Immature natural killer cell (primary cell): ENCODE data around the gene RCOR1. TPM values are rescaled to one million over a fixed set of nuclear protein-coding genes. Genes with fewer than 3 reads are reported as not detected.
"Not testable (repeated sequence)": the region's sequence is repeated elsewhere in the genome, so short reads cannot be mapped to it uniquely, and the experiment has no call there.

Experiments used
- DNase-seq, 3 donors: peaks; one replicate each; pipeline ENCODE4 v3.0.0; 2022; ENCODE audit warnings: mixed read lengths in 1 of 3
- H3K27ac Mint-ChIP-seq, 6 donors: one replicate each; pipeline ENCODE4 v1.8.0; 2020; ENCODE audit warnings: mixed read lengths in 6 of 6, mild to moderate bottlenecking in 5 of 6, inconsistent platforms in 4 of 6, moderate library complexity in 3 of 6
- H3K27me3 Mint-ChIP-seq, 3 donors: one replicate each; pipeline ENCODE4 v1.8.0; 2020 to 2021; ENCODE audit warnings: low read depth in 3 of 3, mild to moderate bottlenecking in 3 of 3, mixed read lengths in 3 of 3, moderate library complexity in 3 of 3, inconsistent platforms in 1 of 3
- H3K36me3 Mint-ChIP-seq, 3 donors: one replicate each; pipeline ENCODE4 v1.8.0; 2020; ENCODE audit warnings: mixed read lengths in 3 of 3, inconsistent platforms in 2 of 3, mild to moderate bottlenecking in 2 of 3
- H3K4me1 Mint-ChIP-seq, 2 donors: one replicate each; pipeline ENCODE4 v1.8.0; 2020; ENCODE audit warnings: inconsistent platforms in 2 of 2, mild to moderate bottlenecking in 2 of 2, mixed read lengths in 2 of 2, moderate library complexity in 1 of 2
- H3K4me3 Mint-ChIP-seq, 5 donors: one replicate each; pipeline ENCODE4 v1.8.0; 2020; ENCODE audit warnings: mild to moderate bottlenecking in 5 of 5, mixed read lengths in 5 of 5, inconsistent platforms in 3 of 5, moderate library complexity in 3 of 5
- H3K9me3 Mint-ChIP-seq, 6 donors: one replicate each; pipeline ENCODE4 v1.8.0; 2020; ENCODE audit warnings: mild to moderate bottlenecking in 6 of 6, mixed read lengths in 6 of 6, inconsistent platforms in 4 of 6, moderate library complexity in 3 of 6
- polyA plus RNA-seq, 3 donors: library from polyadenylated mRNA; unstranded; fragments of 300-500 nt; fragmentation: Illumina TruSeq; gene quantifications; one replicate each; pipeline ENCODE4 v1.2.3, GENCODE V29; 2021

RCOR1 gene
- polyA plus RNA-seq, 3 donors from 2014 or later = 0.23 to 0.63 (median 0.24) TPM

- H3K36me3 Mint-ChIP-seq = no peaks in the 10 kb centered on the region
- no peaks in the 10 kb centered on the region for H3K9me3 Mint-ChIP-seq
- peaks cover 0 to 2% of the 10 kb centered on the region in 2 donors for H3K4me1 Mint-ChIP-seq
- H3K27me3 Mint-ChIP-seq = no peaks in the 10 kb centered on the region
- no peak for DNase-seq
- no peak overlapping the region for H3K4me3 Mint-ChIP-seq
- H3K27ac Mint-ChIP-seq = no peak overlapping the region
These were observed 33.9 kb upstream of the RCOR1 start for GRCh38 chr14:102558556-102558955.

GRCh38 chr14:102560458-102561261 lies 31.8 kb upstream of the RCOR1 start:
- H3K36me3 Mint-ChIP-seq = no peaks in the 10 kb centered on the region
- peaks cover 0 to 4% (median 3%) of the 10 kb centered on the region in 3 donors for H3K27me3 Mint-ChIP-seq
- no peak overlapping the region for H3K27ac Mint-ChIP-seq
- H3K9me3 Mint-ChIP-seq = no peaks in the 10 kb centered on the region
- no peak overlapping the region for H3K4me3 Mint-ChIP-seq
- H3K4me1 Mint-ChIP-seq = no peaks in the 10 kb centered on the region
- DNase-seq = no peak

- Mint-ChIP-seq H3K36me3 (no peaks in the 10 kb centered on the region), H3K27me3 (peaks cover 0 to 6% (median 3%) of the 10 kb centered on the region in 3 donors), H3K4me3 (no peak overlapping the region), H3K4me1 (peaks cover 10 to 14% of the 10 kb centered on the region in 2 donors), H3K27ac (no peak overlapping the region), H3K9me3 (no peaks in the 10 kb centered on the region)
- no peak for DNase-seq
These were observed 27.0 kb upstream of the RCOR1 start for GRCh38 chr14:102565331-102565887.

- no peak overlapping the region for H3K27ac Mint-ChIP-seq
- no peaks in the 10 kb centered on the region for H3K9me3 Mint-ChIP-seq
- H3K4me1 Mint-ChIP-seq = peaks cover 10 to 14% of the 10 kb centered on the region in 2 donors
- no peak overlapping the region for H3K4me3 Mint-ChIP-seq
- peaks cover 0 to 6% (median 3%) of the 10 kb centered on the region in 3 donors for H3K27me3 Mint-ChIP-seq
- H3K36me3 Mint-ChIP-seq = no peaks in the 10 kb centered on the region
- no peak for DNase-seq
These were observed 26.5 kb upstream of the RCOR1 start for GRCh38 chr14:102565959-102566358.

GRCh38 chr14:102568115-102568614 lies 24.3 kb upstream of the RCOR1 start:
- Mint-ChIP-seq H3K9me3 (no peaks in the 10 kb centered on the region), H3K27ac (peak overlapping the region in 3 of 6 donors; percentile 48 to 85 (median 60)), H3K36me3 (no peaks in the 10 kb centered on the region), H3K4me1 (peaks cover 10 to 14% of the 10 kb centered on the region in 2 donors), H3K27me3 (peaks cover 0 to 6% (median 5%) of the 10 kb centered on the region in 3 donors), H3K4me3 (peak overlapping the region in 4 of 5 donors; percentile 20 to 69 (median 56))
- peak in 1 of 3 donors; percentile 17 for DNase-seq

- DNase-seq = no peak
- H3K27ac Mint-ChIP-seq = no peak overlapping the region
- peaks cover 3 to 5% (median 5%) of the 10 kb centered on the region in 3 donors for H3K27me3 Mint-ChIP-seq
- H3K4me3 Mint-ChIP-seq = no peak overlapping the region
- H3K4me1 Mint-ChIP-seq = peaks cover 11 to 14% of the 10 kb centered on the region in 2 donors
- no peaks in the 10 kb centered on the region for H3K36me3 Mint-ChIP-seq
- no peaks in the 10 kb centered on the region for H3K9me3 Mint-ChIP-seq
These were observed 22.0 kb upstream of the RCOR1 start for GRCh38 chr14:102570334-102570995.

GRCh38 chr14:102571043-102571442 lies 21.4 kb upstream of the RCOR1 start:
- Mint-ChIP-seq H3K4me3 (no peak overlapping the region), H3K9me3 (no peaks in the 10 kb centered on the region), H3K36me3 (no peaks in the 10 kb centered on the region), H3K4me1 (peaks cover 11 to 14% of the 10 kb centered on the region in 2 donors), H3K27me3 (peaks cover 3 to 5% (median 5%) of the 10 kb centered on the region in 3 donors), H3K27ac (no peak overlapping the region)
- DNase-seq = no peak

- no peaks in the 10 kb centered on the region for H3K9me3 Mint-ChIP-seq
- H3K4me3 Mint-ChIP-seq = no peak overlapping the region
- peaks cover 11 to 14% of the 10 kb centered on the region in 2 donors for H3K4me1 Mint-ChIP-seq
- no peaks in the 10 kb centered on the region for H3K36me3 Mint-ChIP-seq
- peaks cover 3 to 5% (median 5%) of the 10 kb centered on the region in 3 donors for H3K27me3 Mint-ChIP-seq
- DNase-seq = no peak
- H3K27ac Mint-ChIP-seq = no peak overlapping the region
These were observed 20.9 kb upstream of the RCOR1 start for GRCh38 chr14:102571478-102572042.

- not testable (repeated sequence) for H3K4me3 Mint-ChIP-seq, H3K27me3 Mint-ChIP-seq, H3K36me3 Mint-ChIP-seq, H3K27ac Mint-ChIP-seq, H3K9me3 Mint-ChIP-seq, H3K4me1 Mint-ChIP-seq, DNase-seq
These were observed 19.3 kb upstream of the RCOR1 start for GRCh38 chr14:102573161-102573560.

GRCh38 chr14:102573591-102574046 lies 18.8 kb upstream of the RCOR1 start:
- H3K27me3 Mint-ChIP-seq = peaks cover 3 to 5% (median 5%) of the 10 kb centered on the region in 3 donors
- peak overlapping the region in 1 of 5 donors; percentile 27 for H3K4me3 Mint-ChIP-seq
- H3K27ac Mint-ChIP-seq = no peak overlapping the region
- H3K9me3 Mint-ChIP-seq = no peaks in the 10 kb centered on the region
- no peaks in the 10 kb centered on the region for H3K36me3 Mint-ChIP-seq
- H3K4me1 Mint-ChIP-seq = peaks cover 2 to 4% of the 10 kb centered on the region in 2 donors
- no peak for DNase-seq

- no peak overlapping the region for H3K27ac Mint-ChIP-seq
- H3K4me3 Mint-ChIP-seq = no peak overlapping the region
- no peaks in the 10 kb centered on the region for H3K36me3 Mint-ChIP-seq
- no peaks in the 10 kb centered on the region for H3K9me3 Mint-ChIP-seq
- peaks cover 0 to 2% of the 10 kb centered on the region in 2 donors for H3K4me1 Mint-ChIP-seq
- peaks cover 3 to 6% (median 5%) of the 10 kb centered on the region in 3 donors for H3K27me3 Mint-ChIP-seq
- DNase-seq = no peak
These were observed 17.9 kb upstream of the RCOR1 start for GRCh38 chr14:102574281-102575159.

GRCh38 chr14:102575160-102575845 lies 17.1 kb upstream of the RCOR1 start:
- DNase-seq = no peak
- H3K9me3 Mint-ChIP-seq = no peaks in the 10 kb centered on the region
- no peaks in the 10 kb centered on the region for H3K36me3 Mint-ChIP-seq
- no peak overlapping the region for H3K4me3 Mint-ChIP-seq
- H3K27me3 Mint-ChIP-seq = peaks cover 3 to 6% (median 5%) of the 10 kb centered on the region in 3 donors
- peaks cover 0 to 2% of the 10 kb centered on the region in 2 donors for H3K4me1 Mint-ChIP-seq
- no peak overlapping the region for H3K27ac Mint-ChIP-seq
